Astrocyte of the spinal cord (primary cell): Measurements from ENCODE around the gene CDT1.

Experiments used
- DNase-seq: peaks from one replicate; pipeline ENCODE4 v3.0.0; 2011; ENCODE audit warnings: low read depth, low spot score
- H3K4me3 ChIP-seq: 2 replicates; pipeline ENCODE4 v1.5.1; 2011; ENCODE audit warnings: low read depth, mild to moderate bottlenecking, low read length, moderate library complexity
- CTCF ChIP-seq: IDR thresholded peaks from 2 replicates; pipeline ENCODE4 v1.5.1; 2012; ENCODE audit warnings: low read depth, mild to moderate bottlenecking, low read length, inconsistent platforms
- in situ Hi-C: cut with HindIII; loops from 2 replicates; pipeline ENCODE4 v1.10.0; 2017; ENCODE audit warnings: low sequenced_read_pairs

The CDT1 gene

GRCh38 chr16:88840600-88841215 lies 37.1 kb downstream of the CDT1 start:
- no peak for DNase-seq
- no peak overlapping the region for H3K4me3 ChIP-seq
- in situ Hi-C loops = no loop called here
- no peak for TF ChIP-seq CTCF

- H3K4me3 ChIP-seq = no peak overlapping the region
- no peak for DNase-seq
- in situ Hi-C loops = no loop called here
- TF ChIP-seq CTCF = no peak
Observed at GRCh38 chr16:88841521-88842307, 38.1 kb downstream of the CDT1 start.

GRCh38 chr16:88842308-88842756 lies 38.7 kb downstream of the CDT1 start:
- no peak for TF ChIP-seq CTCF
- DNase-seq = no peak
- in situ Hi-C loops = no loop called here
- H3K4me3 ChIP-seq = no peak overlapping the region

- in situ Hi-C loops = no loop called here
- no peak for DNase-seq
- H3K4me3 ChIP-seq = no peak overlapping the region
- no peak for TF ChIP-seq CTCF
Observed at GRCh38 chr16:88842806-88843205, 39.2 kb downstream of the CDT1 start.

GRCh38 chr16:88843256-88843655 lies 39.7 kb downstream of the CDT1 start:
- in situ Hi-C loops = no loop called here
- no peak overlapping the region for H3K4me3 ChIP-seq
- TF ChIP-seq CTCF = no peak
- DNase-seq = no peak

- TF ChIP-seq CTCF = peak; percentile 29
- in situ Hi-C loops = no loop called here
- no peak for DNase-seq
- no peak overlapping the region for H3K4me3 ChIP-seq
Observed at GRCh38 chr16:88844419-88845036, 40.9 kb downstream of the CDT1 start.
